ENCODE measurements around the gene ZSWIM3. TPM values are rescaled to one million over a fixed set of nuclear protein-coding genes. Genes with fewer than 3 reads are reported as not detected.

The ZSWIM3 gene
- total and polyA plus RNA-seq, 2 donors (not counting 1 experiment from before 2014, with no cell fraction given): 3.6 to 7.6 TPM

DNA sequence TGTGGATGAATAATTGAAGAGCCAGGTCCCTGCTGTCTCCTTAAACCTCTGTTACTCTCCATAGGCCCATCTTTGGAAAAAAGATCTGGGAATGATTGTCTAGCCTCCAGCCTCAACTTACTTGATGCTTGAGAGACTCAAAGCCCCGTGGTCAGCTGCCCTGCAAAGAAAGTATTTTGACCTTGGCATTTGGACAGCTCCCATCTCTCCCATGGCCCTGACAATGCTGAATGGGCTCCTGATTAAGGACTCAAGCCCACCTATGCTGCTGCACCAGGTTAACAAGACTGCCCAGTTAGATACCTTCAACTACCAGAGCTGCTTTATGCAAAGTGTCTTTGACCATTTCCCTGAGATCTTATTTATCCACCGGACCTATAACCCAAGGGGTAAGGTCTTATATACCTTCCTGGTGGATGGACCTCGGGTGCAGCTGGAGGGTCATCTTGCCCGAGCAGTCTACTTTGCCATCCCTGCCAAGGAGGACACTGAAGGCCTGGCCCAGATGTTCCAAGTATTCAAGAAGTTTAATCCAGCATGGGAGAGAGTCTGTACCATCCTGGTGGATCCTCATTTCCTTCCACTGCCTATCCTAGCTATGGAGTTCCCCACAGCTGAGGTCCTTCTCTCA, 25.2 kb downstream of the ZSWIM3 start:
- TF ChIP-seq CTCF (conservative IDR thresholded peaks at IDR 0.05 in 1 of 2, IDR thresholded peaks at IDR 0.05 in 1 of 2; ENCODE audit: low read depth in 1 of 2, low read length in 2 of 2): no peak
- TF ChIP-seq EZH2 (IDR thresholded peaks at IDR 0.05; ENCODE audit: low read length, missing control alignments): no peak
- no peaks in the 10 kb centered on the region for H3K27me3 ChIP-seq (ENCODE audit: control insufficient read depth, insufficient read depth, low read length)
- peaks cover 11% of the 10 kb centered on the region for H3K79me2 ChIP-seq (ENCODE audit: control insufficient read depth, insufficient read depth, low read length)

GRCh38 chr20:45883100-45883469, 25.7 kb downstream of the ZSWIM3 start:
- no peak overlapping the region for H3K4me2 ChIP-seq (ENCODE audit: extremely low read depth, insufficient read depth, low read length)
- DNase-seq (ENCODE audit: low read depth in 2 of 2): no peak
- H3K4me1 ChIP-seq (ENCODE audit: control insufficient read depth, extremely low read depth, insufficient read depth, low read length): peaks cover 2% of the 10 kb centered on the region
- H4K20me1 ChIP-seq (ENCODE audit: control insufficient read depth, extremely low read depth, insufficient read depth, low read length): no peaks in the 10 kb centered on the region
- no peak for TF ChIP-seq EZH2 (IDR thresholded peaks at IDR 0.05; ENCODE audit: low read length, missing control alignments)
- TF ChIP-seq CTCF (conservative IDR thresholded peaks at IDR 0.05 in 1 of 2, IDR thresholded peaks at IDR 0.05 in 1 of 2; ENCODE audit: low read depth in 1 of 2, low read length in 2 of 2): no peak
- peaks cover 12% of the 10 kb centered on the region for H3K36me3 ChIP-seq (ENCODE audit: control insufficient read depth, insufficient read depth, low read length)
- no peak overlapping the region for H3K4me3 ChIP-seq (replicated peaks in 1 of 4; ENCODE audit: control extremely low read depth in 1 of 4, insufficient read depth in 1 of 4, low read depth in 3 of 4, low read length in 4 of 4)
- H3K79me2 ChIP-seq (ENCODE audit: control insufficient read depth, insufficient read depth, low read length): peaks cover 11% of the 10 kb centered on the region
- no peak overlapping the region for H3K9ac ChIP-seq (ENCODE audit: insufficient read depth, low read length)
- H3K9me3 ChIP-seq (ENCODE audit: control insufficient read depth, insufficient read depth, low read depth, low read length): no peaks in the 10 kb centered on the region
- H3K27ac ChIP-seq (ENCODE audit: insufficient read depth, low read length): no peak overlapping the region
- no peak overlapping the region for H2AFZ ChIP-seq (ENCODE audit: low read length)
- H3K27me3 ChIP-seq (ENCODE audit: control insufficient read depth, insufficient read depth, low read length): no peaks in the 10 kb centered on the region

More for the DNA sequence above, 25.2 kb downstream of the ZSWIM3 start:
- no peak overlapping the region for H3K4me2 ChIP-seq (ENCODE audit: extremely low read depth, insufficient read depth, low read length)
- H3K36me3 ChIP-seq (ENCODE audit: control insufficient read depth, insufficient read depth, low read length): peaks cover 12% of the 10 kb centered on the region
- no peaks in the 10 kb centered on the region for H4K20me1 ChIP-seq (ENCODE audit: control insufficient read depth, extremely low read depth, insufficient read depth, low read length)
- H3K4me3 ChIP-seq (replicated peaks in 1 of 4; ENCODE audit: control extremely low read depth in 1 of 4, insufficient read depth in 1 of 4, low read depth in 3 of 4, low read length in 4 of 4): no peak overlapping the region
- no peak overlapping the region for H3K9ac ChIP-seq (ENCODE audit: insufficient read depth, low read length)
- H3K27ac ChIP-seq (ENCODE audit: insufficient read depth, low read length): no peak overlapping the region
- peaks cover 2% of the 10 kb centered on the region for H3K4me1 ChIP-seq (ENCODE audit: control insufficient read depth, extremely low read depth, insufficient read depth, low read length)
- no peak for DNase-seq (ENCODE audit: low read depth in 2 of 2)
- no peak overlapping the region for H2AFZ ChIP-seq (ENCODE audit: low read length)
- H3K9me3 ChIP-seq (ENCODE audit: control insufficient read depth, insufficient read depth, low read depth, low read length): no peaks in the 10 kb centered on the region

DNA sequence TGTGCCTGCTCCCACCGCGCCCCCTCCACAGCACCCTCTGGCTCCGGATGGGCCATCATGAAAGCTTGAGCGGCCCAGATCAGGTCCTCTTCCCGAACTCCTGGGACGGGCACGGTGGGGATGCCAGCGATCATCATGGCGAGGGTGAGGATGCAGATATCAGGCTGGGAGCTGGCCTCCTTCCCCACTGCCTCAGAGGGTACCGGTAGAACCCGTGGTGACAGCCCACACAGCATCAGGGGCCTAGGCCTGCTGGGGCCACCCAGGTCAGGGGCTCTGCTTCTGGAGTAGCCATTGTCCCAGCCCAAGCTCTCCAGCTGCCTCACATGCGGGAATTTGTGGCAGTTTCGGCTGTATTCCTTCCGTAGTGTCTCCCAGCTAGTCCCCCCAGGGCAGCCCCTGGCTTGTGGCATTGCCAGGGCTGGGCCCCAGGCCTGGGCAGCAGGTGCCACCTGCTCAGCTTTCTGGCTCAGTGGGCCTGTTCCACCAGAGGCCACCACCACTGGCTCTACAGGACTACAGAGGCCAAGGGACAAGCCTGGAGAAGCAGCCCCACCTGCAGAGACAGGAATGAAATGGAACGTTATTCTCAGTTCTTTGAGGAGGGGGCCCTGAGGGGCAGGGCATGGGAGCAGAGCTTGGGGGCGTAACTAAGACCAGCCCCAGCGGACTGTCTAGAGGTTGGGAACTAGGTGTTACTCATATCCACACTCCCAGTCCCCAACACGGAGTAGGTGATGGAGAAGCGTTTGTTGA, 29.4 kb downstream of the ZSWIM3 start:
- TF ChIP-seq EZH2 (IDR thresholded peaks at IDR 0.05; ENCODE audit: low read length, missing control alignments) (no peak), CTCF (conservative IDR thresholded peaks at IDR 0.05 in 1 of 2, IDR thresholded peaks at IDR 0.05 in 1 of 2; ENCODE audit: low read depth in 1 of 2, low read length in 2 of 2) (no peak)
- no peak overlapping the region for H3K4me3 ChIP-seq (replicated peaks in 1 of 4; ENCODE audit: control extremely low read depth in 1 of 4, insufficient read depth in 1 of 4, low read depth in 3 of 4, low read length in 4 of 4)
- H3K9ac ChIP-seq (ENCODE audit: insufficient read depth, low read length): no peak overlapping the region
- peaks cover 9% of the 10 kb centered on the region for H3K79me2 ChIP-seq (ENCODE audit: control insufficient read depth, insufficient read depth, low read length)
- H3K27me3 ChIP-seq (ENCODE audit: control insufficient read depth, insufficient read depth, low read length): no peaks in the 10 kb centered on the region
- no peak overlapping the region for H3K4me2 ChIP-seq (ENCODE audit: extremely low read depth, insufficient read depth, low read length)
- no peak overlapping the region for H2AFZ ChIP-seq (ENCODE audit: low read length)
- no peaks in the 10 kb centered on the region for H3K9me3 ChIP-seq (ENCODE audit: control insufficient read depth, insufficient read depth, low read depth, low read length)
- no peaks in the 10 kb centered on the region for H3K4me1 ChIP-seq (ENCODE audit: control insufficient read depth, extremely low read depth, insufficient read depth, low read length)
- H3K36me3 ChIP-seq (ENCODE audit: control insufficient read depth, insufficient read depth, low read length): peaks cover 12% of the 10 kb centered on the region
- no peak for DNase-seq (ENCODE audit: low read depth in 2 of 2)
- no peak overlapping the region for H3K27ac ChIP-seq (ENCODE audit: insufficient read depth, low read length)
- no peaks in the 10 kb centered on the region for H4K20me1 ChIP-seq (ENCODE audit: control insufficient read depth, extremely low read depth, insufficient read depth, low read length)

All from fibroblast of lung (primary cell).